ENCODE data around the gene POLR2E. TPM values are rescaled to one million over a fixed set of nuclear protein-coding genes. Genes with fewer than 3 reads are reported as not detected.

POLR2E gene
- total and polyA plus RNA-seq, 10 of the 15 experiments (the other 5 are each of a cell fraction or from before 2014, with no cell fraction given) = 4.0 to 487 (median 200) TPM

DNA sequence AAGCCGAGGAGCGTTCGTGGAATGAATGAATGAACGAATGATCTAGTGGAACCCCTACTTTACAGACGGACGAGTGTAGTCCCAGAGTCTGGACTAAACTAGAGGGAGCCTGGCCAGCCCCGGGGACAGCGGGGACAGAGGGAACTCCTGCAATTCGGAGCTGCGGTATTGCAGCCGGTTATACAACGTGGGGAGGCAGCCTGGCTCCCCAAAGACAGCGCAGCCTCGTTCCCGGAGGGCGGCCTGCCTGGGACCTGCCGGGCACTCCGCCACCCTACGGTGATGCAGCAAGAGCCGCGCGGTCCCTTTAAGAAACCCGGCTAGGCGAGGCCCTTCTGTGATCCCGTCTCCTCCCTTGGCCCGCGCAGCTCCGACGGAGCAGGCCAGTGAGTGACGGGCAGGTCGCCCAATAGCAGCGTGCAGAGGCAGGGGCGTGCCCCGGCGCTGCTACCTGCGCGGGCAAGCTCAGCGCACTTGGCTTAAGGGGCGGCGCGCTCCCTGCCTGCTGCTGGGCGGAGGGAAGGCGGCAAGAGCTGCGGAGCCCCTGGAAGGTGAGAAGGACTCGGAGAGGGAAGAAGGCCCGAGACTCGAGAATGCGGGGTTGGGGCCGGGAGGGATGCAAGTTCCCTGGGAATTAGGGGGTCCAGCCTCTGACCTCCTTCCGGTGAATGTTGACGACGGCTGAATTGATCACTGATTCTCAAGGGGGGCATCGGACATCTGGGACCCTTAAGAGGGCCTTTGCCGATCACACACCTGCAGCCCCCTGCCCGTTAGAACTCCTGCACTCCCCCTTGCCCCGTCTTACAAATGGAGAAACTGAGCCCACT is 55.3 kb downstream of the POLR2E start, which contains the start of gene ABCA7 (continued):
- TF ChIP-seq BCL11A (IDR thresholded peaks at IDR 0.05; ENCODE audit: low read depth, low read length) (no peak), BHLHE40 (IDR thresholded peaks at IDR 0.05; ENCODE audit: borderline replicate concordance in 1 of 2, low read depth in 2 of 2, low read length in 1 of 2) (peak; percentile 39 to 61; a peak in 2 of 4 replicates), FOXM1 (IDR thresholded peaks at IDR 0.05; ENCODE audit: low read depth, low read length) (no peak), ATF7 (IDR thresholded peaks at IDR 0.05; ENCODE audit: low read depth) (no peak), ZNF687 (IDR thresholded peaks at IDR 0.05) (no peak)

Measured in GM12878 (cell line).